SH-SY5Y (cell line): ENCODE data around the gene TSHR.

Experiments used
- GATA2 ChIP-seq: IDR thresholded peaks from 2 replicates; pipeline ENCODE4 v1.6.1; 2011; ENCODE audit warnings: mild to moderate bottlenecking, low read depth, low read length
- GATA3 ChIP-seq: IDR thresholded peaks from 2 replicates; pipeline ENCODE4 v1.6.1; 2011; ENCODE audit warnings: low read depth, mild to moderate bottlenecking, low read length, moderate library complexity

- TF ChIP-seq GATA2 (no peak), GATA3 (no peak)
Measured at GRCh38 chr14:80988735-80989429, 33.5 kb downstream of the TSHR start.
